OCI-LY1 (cell line): ENCODE results near the gene STPG1.

Experiments used
- H2AFZ ChIP-seq: fragments of 200-600 bp; sonication (generic), shearing (Covaris generic); 2 replicates; pipeline ENCODE4 v1.6.0; 2014; ENCODE audit warnings: antibody characterized with exemption, mild to moderate bottlenecking, low read length
- H3F3A ChIP-seq: fragments of 200-600 bp; sonication (generic), shearing (Covaris generic); 2 replicates; pipeline ENCODE4 v1.6.0; 2014; ENCODE audit warnings: mild to moderate bottlenecking, antibody characterized with exemption, low read length, moderate library complexity; ENCODE audit not compliant: insufficient read depth
- H3K27ac ChIP-seq: fragments of 200-600 bp; sonication (generic); 2 replicates; pipeline ENCODE4 v1.5.1; 2014; ENCODE audit warnings: low read length, mixed run types, mild to moderate bottlenecking, low read depth; ENCODE audit not compliant: poor library complexity, severe bottlenecking
- H3K27me3 ChIP-seq: fragments of 200-600 bp; sonication (generic); 2 replicates; pipeline ENCODE4 v1.6.0; 2014; ENCODE audit warnings: antibody characterized with exemption, mild to moderate bottlenecking, low read length, moderate library complexity; ENCODE audit not compliant: insufficient read depth
- H3K36me3 ChIP-seq: fragments of 200-600 bp; sonication (generic); 2 replicates; pipeline ENCODE4 v1.6.1; 2014; ENCODE audit warnings: mild to moderate bottlenecking, antibody characterized with exemption, low read length, moderate library complexity, mixed read lengths; ENCODE audit not compliant: insufficient read depth
- H3K4me1 ChIP-seq: fragments of 200-600 bp; sonication (generic); 2 replicates; pipeline ENCODE4 v1.5.1; 2014; ENCODE audit warnings: mild to moderate bottlenecking, low read length, moderate library complexity; ENCODE audit not compliant: insufficient read depth, severe bottlenecking
- H3K4me2 ChIP-seq: fragments of 200-600 bp; sonication (generic), shearing (Covaris generic); 2 replicates; pipeline ENCODE4 v1.6.1; 2014; ENCODE audit warnings: low read length
- H3K4me3 ChIP-seq: fragments of 200-600 bp; sonication (generic); 2 replicates; pipeline ENCODE4 v1.5.1; 2014; ENCODE audit warnings: low read length, low read depth, mild to moderate bottlenecking, mixed read lengths; ENCODE audit not compliant: poor library complexity, severe bottlenecking
- H3K79me2 ChIP-seq: fragments of 200-600 bp; shearing (Covaris generic); 2 replicates; pipeline ENCODE4 v1.6.1; 2016; ENCODE audit warnings: mixed run types, low read length, mixed read lengths; ENCODE audit not compliant: insufficient read depth
- H3K9ac ChIP-seq: fragments of 200-600 bp; sonication (generic), shearing (Covaris generic); 2 replicates; pipeline ENCODE4 v1.6.1; 2014; ENCODE audit warnings: mild to moderate bottlenecking, low read length, mixed read lengths
- H3K9me2 ChIP-seq: fragments of 200-600 bp; sonication (generic), shearing (Covaris generic); 2 replicates; pipeline ENCODE4 v1.6.1; 2014; ENCODE audit warnings: low read depth, mild to moderate bottlenecking, low read length, mixed read lengths
- H3K9me3 ChIP-seq: fragments of 200-600 bp; shearing (Covaris generic); 2 replicates; pipeline ENCODE4 v1.6.1; 2014; ENCODE audit warnings: low read length, mixed read lengths
- H4K20me1 ChIP-seq: fragments of 200-600 bp; sonication (generic), shearing (Covaris generic); 2 replicates; pipeline ENCODE4 v1.6.0; 2016; ENCODE audit warnings: mild to moderate bottlenecking, low read length; ENCODE audit not compliant: insufficient read depth
- CTCF ChIP-seq: fragments of 200-600 bp; sonication (generic), shearing (Covaris generic); IDR thresholded peaks from 2 replicates; pipeline ENCODE4 v1.5.1; 2017; ENCODE audit warnings: mild to moderate bottlenecking, antibody characterized with exemption, low read length, moderate library complexity, mixed read lengths
- EZH2 ChIP-seq: fragments of 200-600 bp; sonication (generic), shearing (Covaris generic); IDR thresholded peaks from 2 replicates; pipeline ENCODE4 v1.8.0; 2017; ENCODE audit warnings: borderline replicate concordance, mixed run types, mild to moderate bottlenecking, antibody characterized with exemption, low read length, moderate library complexity, mixed read lengths

STPG1 gene

DNA sequence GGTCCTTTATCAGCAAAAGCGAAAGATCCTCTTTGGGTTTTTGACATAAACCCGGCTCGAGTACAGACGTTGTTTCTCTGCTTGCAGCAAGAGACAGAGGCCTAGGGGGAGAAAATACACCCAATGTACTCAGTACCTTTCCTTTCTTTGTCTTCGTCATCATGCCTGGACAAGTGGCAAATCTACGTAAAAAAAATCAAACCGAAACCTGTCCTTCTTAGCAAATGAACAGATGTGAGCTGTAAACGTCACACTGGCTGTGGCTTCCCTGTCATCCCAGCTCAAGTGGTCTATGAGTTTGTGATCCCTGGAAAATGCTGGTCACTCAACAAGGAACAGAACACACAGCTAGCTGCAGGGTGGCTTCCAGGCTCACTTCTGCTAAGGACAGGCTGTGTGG is 39.9 kb downstream of the STPG1 start:
- no peaks in the 10 kb centered on the region for H3K27me3 ChIP-seq
- peaks cover 14% of the 10 kb centered on the region for H3K4me1 ChIP-seq
- no peaks in the 10 kb centered on the region for H4K20me1 ChIP-seq
- no peaks in the 10 kb centered on the region for H3K9me3 ChIP-seq
- no peaks in the 10 kb centered on the region for H3K79me2 ChIP-seq
- no peaks in the 10 kb centered on the region for H3F3A ChIP-seq
- peak overlapping the region; percentile 12; the same call in 1 of the 2 replicates for H3K4me2 ChIP-seq
- H3K4me3 ChIP-seq = no peak overlapping the region
- no peak overlapping the region for H2AFZ ChIP-seq
- H3K27ac ChIP-seq = peak overlapping the region; percentile 8
- no peaks in the 10 kb centered on the region for H3K9me2 ChIP-seq
- TF ChIP-seq EZH2 (no peak), CTCF (no peak)
- H3K9ac ChIP-seq = no peak overlapping the region
- no peaks in the 10 kb centered on the region for H3K36me3 ChIP-seq

DNA sequence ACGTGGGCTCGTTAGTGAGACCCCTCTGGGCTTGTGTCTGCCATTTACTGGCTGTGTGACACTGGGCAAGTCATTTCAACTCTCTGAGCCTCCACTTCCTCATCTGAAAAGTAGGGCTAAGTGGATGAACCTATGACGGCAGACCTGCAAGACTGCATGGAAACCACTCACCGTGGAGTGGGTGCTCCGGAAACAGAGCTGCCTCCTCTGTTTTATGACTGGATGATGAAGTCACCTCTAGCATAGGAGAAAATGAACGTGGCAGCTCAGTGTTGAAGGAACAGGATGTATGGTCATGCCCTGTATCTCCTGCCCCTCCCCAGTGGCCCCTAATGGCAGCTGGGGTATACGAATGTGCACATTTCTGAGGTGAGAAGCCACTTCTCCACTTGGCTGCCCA is 40.5 kb downstream of the STPG1 start:
- Histone ChIP-seq H3K36me3 (no peaks in the 10 kb centered on the region), H2AFZ (no peak overlapping the region), H3K27me3 (no peaks in the 10 kb centered on the region), H3K27ac (peak overlapping the region; percentile 8), H3K9me3 (no peaks in the 10 kb centered on the region), H4K20me1 (no peaks in the 10 kb centered on the region), H3K9ac (no peak overlapping the region), H3F3A (no peaks in the 10 kb centered on the region), H3K9me2 (no peaks in the 10 kb centered on the region), H3K4me1 (peaks cover 14% of the 10 kb centered on the region), H3K79me2 (no peaks in the 10 kb centered on the region), H3K4me2 (peak overlapping the region; percentile 12; the same call in 1 of the 2 replicates), H3K4me3 (no peak overlapping the region)
- no peak for TF ChIP-seq EZH2
- no peak for TF ChIP-seq CTCF

- no peak overlapping the region for H3K4me2 ChIP-seq
- no peak overlapping the region for H3K4me3 ChIP-seq
- peaks cover 14% of the 10 kb centered on the region for H3K4me1 ChIP-seq
- no peaks in the 10 kb centered on the region for H3K79me2 ChIP-seq
- no peaks in the 10 kb centered on the region for H3K9me3 ChIP-seq
- no peaks in the 10 kb centered on the region for H4K20me1 ChIP-seq
- no peak overlapping the region for H3K9ac ChIP-seq
- TF ChIP-seq EZH2 (no peak), CTCF (no peak)
- no peaks in the 10 kb centered on the region; the same call in 1 of the 2 replicates for H3K36me3 ChIP-seq
- H3F3A ChIP-seq = no peaks in the 10 kb centered on the region
- H2AFZ ChIP-seq = no peak overlapping the region
- no peaks in the 10 kb centered on the region for H3K9me2 ChIP-seq
- H3K27me3 ChIP-seq = no peaks in the 10 kb centered on the region
- H3K27ac ChIP-seq = no peak overlapping the region
These were observed 43.8 kb downstream of the STPG1 start for GRCh38 chr1:24369801-24370200.
